Dedifferentiated amniotic fluid mesenchymal stem cell (primary cell): ENCODE measurements around the gene PAK1.

ENCODE experiments used
- DNase-seq: peaks from one replicate; pipeline ENCODE4 v3.0.0-alpha.2; 2016; ENCODE audit errors: extremely low spot score

The PAK1 gene

DNA sequence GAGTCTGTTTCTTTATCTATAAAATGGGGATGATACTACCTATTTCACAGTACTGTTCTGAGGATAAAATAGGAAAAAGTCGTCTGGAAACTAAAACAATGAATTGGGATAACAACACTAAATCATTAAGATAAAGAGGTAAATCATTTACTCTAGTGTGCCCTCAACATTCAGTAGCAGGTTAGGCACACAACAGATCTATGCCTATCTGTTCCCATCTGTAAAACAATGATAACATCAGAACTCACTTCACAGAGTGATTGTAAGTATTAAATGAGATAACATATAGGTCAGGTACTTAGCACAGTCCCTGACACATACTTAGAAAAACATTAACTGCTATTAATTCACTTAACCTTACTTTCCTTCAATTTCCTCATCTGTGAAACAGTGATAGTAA is 36.9 kb downstream of the PAK1 start:
- DNase-seq, result no peak

DNA sequence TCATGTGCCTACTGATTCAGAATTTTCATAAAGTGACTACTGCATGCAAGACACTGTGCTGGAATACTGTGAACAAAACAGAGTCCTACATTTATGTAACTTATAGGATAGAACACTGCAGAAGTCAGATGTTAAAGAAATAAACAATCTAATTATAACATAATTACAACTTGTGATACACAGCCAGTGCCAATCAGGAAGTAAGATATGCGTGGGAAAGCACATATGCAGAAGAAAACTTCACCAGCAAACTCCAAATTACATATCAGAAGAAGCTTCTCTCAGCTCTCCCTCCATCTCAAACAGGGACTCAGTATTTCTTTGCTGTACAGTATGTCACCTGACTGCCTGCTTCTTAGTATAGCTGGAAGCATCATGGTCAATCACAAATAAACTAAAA is 37.4 kb downstream of the PAK1 start:
- DNase-seq, result no peak

- no peak for DNase-seq
Measured at GRCh38 chr11:77435972-77436371, 37.9 kb downstream of the PAK1 start.

- DNase-seq, result no peak
Measured at GRCh38 chr11:77431813-77432212, 42.1 kb downstream of the PAK1 start.

- no peak for DNase-seq
Measured at GRCh38 chr11:77428598-77428997, 45.3 kb downstream of the PAK1 start.

DNA sequence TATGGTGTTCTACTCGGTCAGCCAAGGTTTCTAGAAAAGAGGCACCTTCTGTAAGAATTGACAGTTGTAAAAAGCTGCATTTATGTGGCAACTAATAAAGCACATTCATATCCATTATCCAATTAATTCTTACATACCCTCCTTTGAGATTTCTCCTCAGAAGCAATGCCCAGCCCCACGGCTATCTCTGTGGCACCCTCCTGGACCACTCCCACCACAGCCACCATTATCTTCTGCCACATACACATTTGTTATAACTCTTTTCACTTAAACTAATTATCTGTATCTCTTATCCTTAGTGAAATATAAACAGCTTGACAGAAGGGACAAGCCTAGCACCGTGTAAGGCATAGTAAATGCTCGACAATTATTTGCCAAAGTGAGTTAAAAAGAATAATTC is 48.5 kb downstream of the PAK1 start:
- DNase-seq, result no peak

DNA sequence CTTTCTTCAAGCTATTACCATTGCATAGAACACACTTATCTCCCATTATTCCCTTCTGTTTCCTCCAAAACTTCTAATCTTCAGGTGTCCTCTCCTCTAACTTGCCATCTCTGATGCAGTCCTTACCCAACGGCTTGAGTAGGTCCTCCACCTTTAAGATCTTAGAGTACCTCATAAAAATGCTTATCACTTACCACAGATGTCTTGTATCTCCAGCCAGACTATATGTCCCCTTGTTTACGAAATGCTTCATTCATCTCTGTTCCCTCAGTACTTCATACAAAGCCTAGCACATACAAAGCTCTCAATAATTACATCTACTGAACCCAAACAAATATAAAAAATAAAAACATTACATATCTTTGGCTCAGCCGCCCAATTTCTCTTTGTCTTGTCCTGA is 49.2 kb downstream of the PAK1 start:
- no peak for DNase-seq

GRCh38 chr11:77423624-77424023 is 50.3 kb downstream of the PAK1 start:
- no peak for DNase-seq

DNA sequence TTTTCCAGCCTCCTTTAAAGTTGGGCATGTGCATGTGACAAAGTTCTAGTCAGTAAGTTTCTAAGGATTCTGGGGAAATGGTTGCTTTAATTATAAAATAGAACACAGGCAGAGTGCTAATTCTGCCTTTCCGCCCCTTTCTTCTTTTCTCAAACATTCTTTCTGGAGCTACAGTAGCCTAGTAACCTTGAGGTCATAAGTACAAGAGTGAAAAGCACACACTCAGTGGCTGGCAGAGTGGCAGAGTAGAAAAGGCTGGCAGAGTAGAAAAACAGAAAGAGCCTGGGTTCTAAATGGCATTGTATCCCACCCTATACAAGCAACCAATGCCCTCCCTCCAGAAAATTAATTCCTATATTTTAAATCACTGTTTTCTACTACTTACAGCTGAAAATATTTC is 51.2 kb downstream of the PAK1 start:
- DNase-seq, result no peak

DNA sequence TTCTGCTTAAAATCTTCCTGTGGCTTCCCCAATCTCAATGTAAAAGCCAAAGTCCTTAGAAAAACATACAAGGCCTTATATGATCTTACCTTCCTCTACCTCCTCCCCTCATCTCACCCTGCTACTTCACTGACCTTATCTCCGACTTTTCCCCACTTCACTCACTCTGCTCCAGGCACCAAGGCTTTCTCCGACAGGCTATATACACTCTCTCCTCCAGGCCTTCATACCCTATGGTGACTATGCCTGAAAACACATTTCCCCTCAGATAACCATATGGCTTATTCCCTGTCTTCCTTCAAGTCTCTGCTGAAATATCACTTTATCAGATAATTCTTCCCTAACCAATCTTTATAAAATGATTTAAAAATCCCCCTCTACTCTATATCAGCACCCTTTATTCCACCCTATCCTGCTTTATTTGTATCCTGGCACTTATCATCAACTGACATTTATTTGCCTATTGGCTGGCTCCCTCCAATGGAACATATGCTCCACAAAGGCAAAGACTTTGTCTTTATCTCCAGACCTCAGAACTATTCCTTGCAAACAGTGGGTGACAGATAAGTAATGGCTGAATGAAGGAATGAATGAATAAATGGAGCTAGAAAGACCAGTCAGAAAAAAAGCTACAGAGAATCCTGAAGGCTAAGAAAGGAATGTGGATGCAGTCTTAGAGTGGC is 52.7 kb downstream of the PAK1 start:
- no peak for DNase-seq

DNA sequence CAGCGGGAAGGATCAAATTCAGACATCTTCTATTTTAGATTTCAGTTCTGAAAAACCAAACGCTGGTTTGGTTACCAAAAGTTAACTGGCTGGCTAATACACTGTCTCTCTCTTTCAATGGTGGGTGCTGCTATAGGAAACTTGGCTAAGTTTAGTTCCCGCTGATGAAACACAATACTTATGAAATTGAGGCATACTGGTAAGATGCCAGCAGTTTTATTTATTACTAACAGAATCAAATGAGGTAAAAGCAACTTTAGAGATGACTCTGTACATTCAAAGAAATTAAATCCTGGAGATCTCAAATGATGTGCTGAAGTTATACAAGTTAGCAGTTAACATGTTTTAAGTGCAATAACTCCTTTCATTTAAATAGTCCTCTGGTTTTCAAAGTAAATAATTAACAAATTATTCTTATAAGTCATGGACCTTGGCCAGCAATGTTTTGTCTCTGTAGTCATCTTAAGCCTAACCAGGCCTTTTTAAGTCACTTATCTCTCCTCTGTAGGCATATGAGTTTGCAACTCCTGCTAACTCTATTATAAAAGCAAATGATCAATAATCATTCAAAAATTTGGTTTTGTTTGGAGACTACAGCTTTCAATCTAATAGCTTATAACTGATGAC is 54.8 kb downstream of the PAK1 start:
- no peak for DNase-seq

- no peak for DNase-seq
Measured at GRCh38 chr11:77418155-77418970, 55.5 kb downstream of the PAK1 start.

GRCh38 chr11:77416357-77416756 is 57.5 kb downstream of the PAK1 start:
- DNase-seq, result no peak

GRCh38 chr11:77413850-77414460 is 59.9 kb downstream of the PAK1 start:
- no peak for DNase-seq

GRCh38 chr11:77412814-77413213 is 61.1 kb downstream of the PAK1 start:
- no peak for DNase-seq

GRCh38 chr11:77411717-77412441 is 62.0 kb downstream of the PAK1 start:
- peak; percentile 66 for DNase-seq

GRCh38 chr11:77411137-77411707 is 62.7 kb downstream of the PAK1 start:
- DNase-seq, result no peak

- DNase-seq, result no peak
Measured at GRCh38 chr11:77410076-77410827, 63.6 kb downstream of the PAK1 start.

- no peak for DNase-seq
Measured at GRCh38 chr11:77409046-77409445, 64.8 kb downstream of the PAK1 start.

DNA sequence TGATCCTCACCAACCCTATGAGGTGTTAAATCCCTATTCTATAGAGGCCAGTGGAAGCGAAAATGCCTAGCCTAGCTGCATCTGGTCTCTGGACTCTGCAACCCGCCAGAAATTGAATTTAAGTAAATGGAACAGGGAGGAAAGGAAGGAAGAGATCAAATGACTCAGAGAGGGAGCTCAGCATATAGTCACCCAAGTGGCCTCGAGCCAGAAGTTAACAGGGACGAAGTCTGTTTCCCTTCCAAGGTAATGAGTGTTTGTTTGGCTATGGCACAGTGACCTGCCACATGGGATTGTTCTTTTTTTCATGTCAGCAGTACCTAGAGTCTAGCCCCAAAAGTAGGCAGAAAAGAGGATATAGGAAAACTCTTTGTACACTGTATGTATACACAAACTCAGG is 66.3 kb downstream of the PAK1 start:
- DNase-seq, result peak; percentile 81

- DNase-seq, result no peak
Measured at GRCh38 chr11:77406396-77406795, 67.5 kb downstream of the PAK1 start.
